ENCODE results near the gene PLXDC1.

Gene PLXDC1

DNA sequence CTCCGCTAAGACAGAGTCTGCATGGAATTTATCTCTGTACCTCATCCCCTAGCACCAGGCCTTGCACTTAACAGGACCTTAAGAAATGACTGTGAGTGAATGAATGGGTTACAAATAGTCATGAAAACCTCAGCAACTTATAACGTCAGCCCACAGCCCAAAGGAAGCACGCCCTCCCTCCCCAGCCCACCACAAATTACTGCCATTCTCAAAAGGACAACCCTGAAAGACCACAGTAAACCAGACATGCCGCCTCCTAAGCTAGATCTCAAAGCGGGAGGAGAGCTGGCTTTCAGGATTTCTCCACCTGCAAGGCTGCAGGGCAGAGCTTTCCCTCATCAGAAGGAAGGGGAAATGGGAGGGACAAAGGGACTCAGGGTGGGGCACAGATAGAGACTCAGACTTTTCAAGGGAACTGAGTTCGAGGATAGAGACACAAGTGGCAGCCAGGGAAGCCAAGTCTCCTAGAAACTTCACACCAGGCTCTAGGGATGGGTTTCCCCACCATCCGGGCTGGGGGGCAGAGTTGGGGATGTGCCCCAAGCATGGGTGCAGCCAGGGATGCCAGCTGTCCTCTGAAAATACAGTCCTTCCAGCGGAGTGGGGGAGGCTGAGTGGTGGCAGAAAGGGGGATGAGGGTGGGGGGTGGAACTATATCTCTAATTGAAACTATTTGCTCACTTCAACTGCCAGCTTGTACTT lies 56.7 kb downstream of the PLXDC1 start:
- DNase-seq, result peak; percentile 17

DNA sequence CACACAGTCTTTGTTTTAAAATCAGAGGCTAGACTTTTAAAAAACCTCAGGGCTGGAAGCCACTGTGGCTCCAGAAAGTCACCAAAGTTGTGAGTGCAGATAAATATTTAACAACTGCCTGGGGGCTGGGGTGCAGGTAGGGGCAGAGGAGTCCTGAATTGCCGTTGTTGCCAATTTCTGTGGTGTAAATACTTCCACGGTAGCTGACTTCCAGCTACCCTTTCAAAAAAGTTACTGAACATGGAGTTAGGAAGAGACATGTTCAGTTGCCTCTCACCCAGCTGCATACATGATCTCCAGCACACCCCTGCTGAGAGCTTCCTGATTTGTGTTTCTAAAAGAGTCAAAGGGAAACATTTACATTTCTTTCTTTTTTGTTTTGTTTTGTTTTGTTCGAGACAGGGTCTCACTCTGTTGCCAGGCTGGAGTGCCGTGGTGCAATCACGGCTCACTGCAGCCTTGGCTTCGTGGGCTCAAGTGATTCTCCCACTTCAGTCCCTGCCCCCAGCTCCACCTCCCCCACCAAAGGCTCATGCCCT lies 58.7 kb downstream of the PLXDC1 start:
- no peak for DNase-seq

DNA sequence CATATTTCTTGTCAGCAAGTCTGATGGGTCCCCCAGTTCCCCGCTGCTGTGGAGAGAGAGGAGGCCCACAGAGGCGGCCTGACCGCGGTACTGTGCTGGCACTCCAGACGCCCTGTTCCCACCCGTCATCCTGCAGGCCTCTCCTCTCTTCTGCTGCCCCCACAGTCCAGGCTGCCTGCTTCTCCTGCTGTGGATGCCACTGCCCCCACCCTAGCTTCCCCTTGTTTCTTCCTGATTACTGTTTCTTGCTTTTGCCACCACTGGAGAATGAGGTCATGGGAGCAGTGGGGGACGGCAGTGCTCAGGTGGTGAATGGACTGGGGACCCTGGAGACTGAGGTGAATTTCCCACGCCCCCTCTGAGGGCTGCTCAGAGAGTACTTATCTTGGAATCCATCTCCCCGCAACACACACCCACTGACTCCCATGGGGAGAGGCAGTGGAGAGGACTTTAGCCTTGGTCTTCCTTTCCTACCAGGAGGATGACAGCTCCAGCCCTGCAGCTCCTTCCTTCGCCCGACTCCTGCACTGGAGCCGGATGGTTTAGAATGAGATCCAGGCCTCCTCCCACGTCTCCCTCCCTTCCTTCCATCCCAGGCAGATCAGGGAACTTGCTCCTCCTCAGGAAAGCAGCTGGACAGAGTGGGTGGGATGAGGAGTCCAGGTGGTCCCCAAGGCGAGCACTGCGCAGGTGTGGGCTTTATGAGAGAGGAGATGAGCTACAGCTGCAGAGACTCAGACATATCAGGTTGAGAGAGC lies 60.4 kb downstream of the PLXDC1 start:
- no peak for DNase-seq

DNA sequence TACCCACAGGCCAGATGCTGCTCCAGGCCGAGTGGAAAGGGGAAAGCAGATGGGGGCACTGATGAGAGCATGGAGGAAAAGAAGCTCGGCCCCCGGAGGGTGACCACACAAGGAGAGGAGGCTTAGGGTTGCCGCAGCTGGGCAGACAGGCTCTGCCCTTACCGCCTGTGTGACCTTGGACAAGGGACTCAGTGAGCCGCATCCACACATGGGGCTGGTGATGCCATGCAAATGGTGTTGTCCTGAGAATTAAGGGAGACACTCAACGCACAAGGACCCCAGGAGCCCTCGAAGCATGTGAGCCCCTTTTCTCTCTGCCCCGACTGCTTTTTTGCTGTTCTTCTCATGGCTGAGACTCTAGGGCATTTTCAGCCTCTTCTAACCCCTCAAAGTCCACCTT lies 61.0 kb downstream of the PLXDC1 start:
- no peak for DNase-seq

DNA sequence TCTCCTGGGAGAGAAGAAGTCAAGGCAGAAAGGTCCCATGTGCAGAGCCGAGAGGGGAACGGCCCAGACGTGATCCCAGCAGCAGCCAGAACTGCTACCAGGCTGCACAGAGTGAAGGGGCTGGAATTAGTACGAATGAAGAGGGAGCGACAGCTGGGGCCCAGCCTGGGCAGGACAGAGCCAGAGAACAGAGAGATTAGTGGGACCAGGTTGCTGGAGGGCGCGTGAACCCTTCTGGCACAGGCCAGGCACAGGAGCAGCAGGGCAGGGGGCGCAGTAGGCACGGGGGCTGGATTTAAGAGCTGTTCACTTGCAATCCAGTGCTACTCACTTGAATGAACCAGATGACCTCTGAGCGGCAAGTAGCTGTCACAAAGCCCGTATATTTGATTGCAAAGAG lies 66.9 kb downstream of the PLXDC1 start:
- no peak for DNase-seq

DNA sequence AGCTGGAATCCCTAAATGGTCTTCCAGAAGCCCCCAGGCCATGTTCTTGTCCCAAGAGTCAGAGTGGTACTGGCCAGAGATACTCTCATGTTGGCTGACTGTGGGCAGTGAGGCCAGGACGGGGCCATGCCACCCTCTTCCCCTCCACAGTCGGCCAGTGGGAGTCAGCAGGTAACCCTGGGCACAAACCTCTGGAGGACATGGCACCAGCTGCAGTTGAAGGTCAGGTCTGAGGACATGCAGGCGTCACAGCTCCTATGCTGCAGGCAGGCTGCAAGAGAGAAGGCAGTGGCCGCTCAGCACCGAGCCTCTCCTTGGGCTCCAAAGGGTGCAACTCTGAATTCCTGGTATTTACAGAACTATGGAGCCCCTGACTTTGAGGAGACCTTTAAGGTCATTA lies 68.2 kb downstream of the PLXDC1 start:
- DNase-seq, result no peak

DNA sequence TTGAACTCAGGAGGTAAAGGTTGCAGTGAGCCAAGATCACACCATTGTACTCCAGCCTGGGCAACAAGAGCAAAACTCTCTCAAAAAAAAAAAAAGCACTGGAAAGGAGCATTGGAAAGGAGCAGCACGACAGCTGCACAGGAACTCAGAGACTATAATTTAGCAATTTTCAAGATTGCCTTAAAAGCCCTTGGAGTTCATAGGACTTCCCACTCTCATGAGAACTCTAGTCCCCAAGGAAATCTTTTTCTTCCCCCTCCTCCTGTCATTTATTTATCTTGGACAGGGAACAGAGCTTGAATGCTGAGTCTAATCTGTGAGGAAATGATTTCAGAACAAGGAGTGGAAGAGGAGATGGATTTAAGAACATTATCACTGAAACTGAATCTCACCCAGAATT lies 69.0 kb downstream of the PLXDC1 start:
- no peak for DNase-seq

DNA sequence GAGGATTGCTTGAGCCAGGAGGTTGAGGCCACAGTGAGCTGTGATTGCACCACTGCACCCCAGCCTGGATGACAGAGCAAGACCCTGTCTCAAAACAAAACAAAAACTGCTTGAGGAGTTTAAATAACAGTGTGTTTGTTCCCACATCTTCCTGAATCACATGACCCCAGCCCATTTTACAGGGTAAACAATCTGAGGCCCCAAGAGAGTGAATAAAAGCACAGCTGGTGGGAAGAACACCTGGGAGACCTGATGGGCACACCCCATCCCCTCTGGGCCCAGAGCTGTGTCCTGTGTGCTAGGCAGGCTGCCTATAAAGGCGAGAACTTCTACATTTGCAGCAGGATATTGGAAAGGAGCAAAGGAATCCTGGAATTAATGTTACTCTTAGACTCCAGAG lies 69.6 kb downstream of the PLXDC1 start:
- DNase-seq, result no peak

DNA sequence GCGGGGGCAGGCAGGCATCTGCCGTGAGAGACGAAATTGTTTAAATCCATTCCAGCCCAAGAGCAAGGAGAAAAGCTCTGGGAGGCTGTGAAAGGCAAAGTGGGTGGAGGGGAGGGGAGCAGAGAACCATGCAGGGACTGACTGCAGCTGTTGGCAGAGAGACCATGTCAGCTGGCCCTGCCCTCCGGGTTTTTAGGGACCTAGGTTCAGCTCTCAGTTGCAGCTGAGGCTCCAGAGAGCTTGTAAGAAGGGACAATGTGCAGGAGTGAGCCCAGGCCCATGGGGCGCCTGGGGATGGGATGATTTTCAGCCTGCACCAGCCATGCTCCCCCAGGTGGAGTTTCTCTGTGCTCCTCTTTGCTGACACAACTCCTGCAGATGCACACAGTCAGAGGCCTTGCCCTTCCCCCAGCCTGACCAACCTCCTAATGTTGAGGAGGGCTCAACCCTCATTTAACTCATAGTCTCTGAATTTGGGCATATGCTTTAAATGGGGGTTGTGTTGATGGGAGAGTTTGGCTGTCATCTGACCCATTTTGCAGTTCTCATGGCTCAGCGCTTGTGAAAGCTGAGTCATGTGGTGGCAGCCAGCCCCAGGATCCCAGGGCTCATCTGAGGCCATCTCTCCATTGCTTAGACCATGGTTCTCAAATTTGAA lies 70.9 kb downstream of the PLXDC1 start:
- no peak for DNase-seq

DNA sequence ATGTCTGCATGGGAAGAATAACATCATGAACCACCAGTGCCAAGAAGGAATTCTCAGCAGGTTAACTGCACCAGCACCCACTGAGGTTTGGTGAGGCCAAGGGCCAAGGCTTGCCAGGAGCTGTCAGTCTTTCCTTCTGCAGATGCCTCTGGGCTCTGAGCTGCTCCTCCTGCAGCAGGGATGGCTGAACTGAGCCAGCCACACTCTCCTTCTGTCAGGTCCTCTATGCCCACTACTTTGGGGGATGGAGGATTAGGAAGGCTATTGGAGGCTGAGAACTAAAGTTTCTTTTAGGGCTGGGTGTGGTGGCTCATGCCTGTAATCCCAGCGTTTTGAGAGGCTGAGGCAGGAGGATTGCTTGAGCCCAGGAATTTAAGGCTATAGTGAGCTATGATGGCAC lies 71.6 kb downstream of the PLXDC1 start:
- no peak for DNase-seq

DNA sequence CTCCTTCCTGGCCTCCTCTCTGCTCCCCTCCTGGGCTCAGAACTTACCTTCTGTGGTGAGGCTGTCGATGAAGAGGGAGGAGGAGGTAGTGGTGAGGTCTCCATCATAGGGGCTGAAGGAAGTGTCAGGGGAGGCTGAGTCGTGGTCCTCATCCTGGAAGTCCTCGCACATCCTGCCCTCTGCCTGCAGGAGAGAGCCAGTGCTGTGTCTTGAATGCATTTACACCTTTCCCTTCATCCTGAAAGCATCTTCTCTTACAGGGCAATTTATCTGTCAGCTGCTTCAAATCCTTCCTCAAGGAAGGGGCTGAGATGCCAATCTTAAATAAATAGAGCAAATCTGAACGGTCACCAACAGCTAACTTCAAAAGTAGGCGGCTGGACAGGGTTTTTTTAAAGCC lies 73.6 kb downstream of the PLXDC1 start:
- DNase-seq, result no peak

DNA sequence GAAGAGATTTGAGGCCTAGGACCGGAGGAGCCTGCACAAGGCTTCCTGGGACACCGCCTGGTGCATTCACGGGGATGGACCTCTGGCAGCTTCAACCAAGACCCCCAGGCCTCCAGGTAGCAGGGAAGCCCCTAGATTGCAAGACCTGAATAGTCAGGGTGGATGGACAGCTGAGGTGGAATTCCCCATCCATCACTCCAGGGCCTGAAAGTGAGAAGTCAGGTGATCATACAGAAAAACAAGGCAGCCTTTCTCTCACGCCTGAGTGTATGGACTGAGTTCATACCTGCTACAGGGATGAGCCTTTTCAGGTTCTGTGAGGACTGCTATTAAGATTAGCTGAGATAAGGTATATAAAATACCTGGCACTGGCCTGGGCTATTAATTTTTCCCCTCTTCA lies 74.2 kb downstream of the PLXDC1 start:
- no peak for DNase-seq

DNA sequence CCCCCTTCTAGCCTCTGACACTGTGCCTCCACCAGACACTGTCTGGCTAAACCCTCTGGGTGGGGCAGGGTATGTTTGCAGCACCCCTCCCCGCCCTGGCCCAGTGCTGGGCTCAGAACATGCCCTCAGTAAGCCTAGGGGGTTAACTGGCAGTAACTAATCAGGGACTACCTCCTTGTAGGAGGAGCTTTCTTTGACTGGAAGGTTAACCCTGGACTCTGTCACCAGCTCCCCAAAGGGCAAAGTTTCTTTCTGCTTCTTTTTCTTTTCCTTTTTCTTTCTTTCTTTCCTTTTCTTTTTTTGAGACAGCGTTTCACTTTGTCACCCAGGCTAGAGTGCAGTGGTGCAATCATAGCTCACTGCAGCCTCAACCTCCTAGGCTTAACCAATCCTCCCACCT lies 76.8 kb downstream of the PLXDC1 start:
- peak; percentile 13 for DNase-seq

DNA sequence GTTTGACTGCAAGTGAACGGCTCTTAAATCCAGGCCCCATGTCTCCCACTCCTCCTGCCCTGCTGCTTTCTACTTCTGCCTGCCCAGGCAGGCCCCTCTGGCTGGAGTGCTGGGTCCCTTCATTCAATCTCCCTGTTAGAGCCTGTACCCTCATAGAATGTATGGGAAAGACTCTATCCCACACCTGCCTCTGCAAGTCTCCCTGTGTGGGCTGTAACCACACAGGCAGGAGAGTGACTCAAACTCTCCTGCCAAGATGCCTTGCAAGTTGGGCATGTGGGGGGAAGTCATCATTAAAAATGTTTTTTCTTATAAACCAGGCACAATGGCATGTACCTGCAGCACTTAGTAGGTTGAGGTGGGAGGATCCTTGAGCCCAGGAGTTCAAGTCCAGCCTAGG lies 77.5 kb downstream of the PLXDC1 start:
- DNase-seq, result no peak

DNA sequence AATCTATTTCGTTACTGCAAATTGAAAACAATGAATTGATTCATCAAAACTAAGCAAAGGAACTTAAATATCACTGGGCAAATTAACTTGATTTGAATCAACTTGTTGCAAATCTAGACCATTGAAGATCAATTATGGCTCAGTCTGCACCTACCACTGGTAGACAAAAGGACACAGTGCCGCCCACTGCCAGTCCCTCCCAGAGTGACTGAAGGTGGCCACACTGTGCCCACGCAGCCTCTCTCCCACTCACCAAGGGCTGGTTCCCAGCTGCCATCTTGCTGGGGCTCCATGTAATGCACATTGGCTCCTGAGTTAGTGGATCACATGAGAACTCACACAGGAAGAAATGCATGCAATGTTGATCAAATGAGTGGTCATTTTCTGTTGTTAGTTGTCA lies 78.1 kb downstream of the PLXDC1 start:
- DNase-seq, result no peak

DNA sequence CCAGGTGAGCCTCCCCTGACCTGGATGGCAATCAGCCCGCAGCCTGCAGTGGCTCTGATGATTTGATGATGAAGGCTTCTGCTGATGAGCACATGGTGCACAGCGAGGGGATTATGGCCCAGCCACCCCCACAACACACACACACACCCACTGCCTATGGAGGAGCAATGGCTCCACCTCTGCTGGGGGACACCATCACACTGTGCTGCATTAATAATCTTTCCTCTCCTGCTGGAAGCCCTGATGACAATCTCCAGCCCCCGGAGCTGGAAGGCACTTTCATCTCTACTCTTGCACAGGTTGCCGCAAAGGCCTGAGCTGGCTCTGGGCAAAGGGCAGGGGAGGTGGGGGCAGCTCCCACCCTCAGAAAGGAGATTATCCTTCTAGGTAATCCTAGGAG lies 79.9 kb downstream of the PLXDC1 start:
- DNase-seq, result no peak

DNA sequence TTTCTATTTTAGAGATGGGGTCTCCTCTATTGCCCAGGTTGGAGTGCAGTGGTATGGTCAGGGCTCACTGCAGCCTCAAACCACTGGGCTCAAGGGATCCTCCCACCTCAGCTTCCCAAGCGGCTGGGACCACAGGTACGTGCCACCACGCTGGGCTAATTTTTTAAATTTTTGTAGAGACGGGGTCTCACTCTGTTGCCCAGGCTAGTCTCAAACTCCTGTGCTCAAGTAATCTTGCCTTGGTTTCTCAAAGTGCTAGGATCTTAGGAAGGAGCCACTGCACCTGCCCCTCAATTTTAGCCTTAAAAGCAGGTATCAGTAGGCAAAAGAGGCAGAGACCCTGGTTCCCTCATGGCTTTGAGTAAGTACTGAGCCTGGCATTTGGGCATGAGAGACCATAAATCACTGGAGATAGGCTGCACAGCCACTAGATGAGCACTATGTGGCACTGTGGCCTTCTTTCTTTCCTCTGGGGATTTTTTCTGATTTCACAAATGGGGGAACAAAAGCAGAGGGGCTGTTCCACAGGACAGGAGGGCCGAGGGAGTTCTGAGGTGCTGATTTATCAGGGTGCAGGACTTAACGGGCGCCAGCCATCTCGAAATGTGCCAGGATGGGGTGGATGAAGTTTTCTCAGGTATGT lies 82.2 kb downstream of the PLXDC1 start:
- DNase-seq, result peak; percentile 78

DNA sequence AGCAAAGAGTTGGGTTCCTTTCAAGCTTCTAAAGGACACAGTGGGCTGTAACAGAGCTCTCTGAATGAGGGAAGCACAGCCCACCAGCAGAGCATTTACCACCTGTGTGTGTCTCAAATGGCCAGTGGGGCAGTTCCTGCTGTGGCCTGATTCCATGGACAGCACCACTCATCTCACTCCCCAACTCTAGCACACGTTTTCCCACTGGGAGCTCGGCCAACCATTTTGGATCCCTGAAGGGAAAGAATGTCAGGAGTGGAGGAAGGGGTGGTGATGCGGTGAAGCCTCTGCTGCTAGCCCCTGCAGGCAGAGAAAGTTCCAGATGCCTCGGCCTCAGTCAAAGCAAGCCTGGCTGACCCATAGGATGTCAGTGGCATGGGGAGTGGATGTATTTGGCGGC lies 86.6 kb downstream of the PLXDC1 start:
- no peak for DNase-seq

DNA sequence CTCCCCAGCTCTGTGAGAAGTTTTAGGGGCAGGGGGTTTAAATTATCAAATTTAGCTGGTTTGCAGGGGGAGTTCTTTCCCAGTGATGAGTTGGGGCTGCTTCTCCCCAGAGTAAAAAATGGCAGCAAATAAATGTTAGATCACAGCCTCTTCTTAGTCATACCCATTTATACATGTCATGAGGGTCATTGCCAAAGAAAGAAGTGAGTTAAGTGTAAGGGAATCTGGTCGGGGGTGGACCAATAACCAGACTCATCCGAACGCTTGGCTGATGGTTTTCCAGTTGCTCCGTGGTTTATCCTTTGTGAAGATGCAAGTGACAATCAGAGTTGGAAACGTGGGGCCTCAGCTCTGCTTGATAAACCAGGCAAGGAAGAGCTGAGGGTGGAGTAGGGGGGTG lies 87.1 kb downstream of the PLXDC1 start:
- DNase-seq, result no peak

DNA sequence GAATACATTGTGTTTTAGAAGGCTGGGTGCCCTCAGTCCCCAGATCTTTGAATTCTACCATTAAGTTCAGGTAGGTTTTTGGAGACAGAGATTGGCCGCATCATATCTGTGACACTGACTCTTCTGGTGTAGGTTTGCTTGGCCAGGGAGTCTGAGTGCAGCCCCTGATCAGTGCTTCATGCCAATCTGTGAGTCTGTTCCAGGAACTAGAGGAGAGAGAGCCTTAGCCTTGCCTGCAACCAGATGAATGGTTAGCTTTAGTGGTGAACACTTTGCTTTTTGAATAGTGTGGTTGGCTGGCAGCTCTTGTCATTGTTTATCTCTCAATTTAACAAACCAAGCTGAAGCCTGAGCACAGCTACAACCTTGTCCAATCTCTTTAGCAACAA lies 87.8 kb downstream of the PLXDC1 start:
- no peak for DNase-seq

DNA sequence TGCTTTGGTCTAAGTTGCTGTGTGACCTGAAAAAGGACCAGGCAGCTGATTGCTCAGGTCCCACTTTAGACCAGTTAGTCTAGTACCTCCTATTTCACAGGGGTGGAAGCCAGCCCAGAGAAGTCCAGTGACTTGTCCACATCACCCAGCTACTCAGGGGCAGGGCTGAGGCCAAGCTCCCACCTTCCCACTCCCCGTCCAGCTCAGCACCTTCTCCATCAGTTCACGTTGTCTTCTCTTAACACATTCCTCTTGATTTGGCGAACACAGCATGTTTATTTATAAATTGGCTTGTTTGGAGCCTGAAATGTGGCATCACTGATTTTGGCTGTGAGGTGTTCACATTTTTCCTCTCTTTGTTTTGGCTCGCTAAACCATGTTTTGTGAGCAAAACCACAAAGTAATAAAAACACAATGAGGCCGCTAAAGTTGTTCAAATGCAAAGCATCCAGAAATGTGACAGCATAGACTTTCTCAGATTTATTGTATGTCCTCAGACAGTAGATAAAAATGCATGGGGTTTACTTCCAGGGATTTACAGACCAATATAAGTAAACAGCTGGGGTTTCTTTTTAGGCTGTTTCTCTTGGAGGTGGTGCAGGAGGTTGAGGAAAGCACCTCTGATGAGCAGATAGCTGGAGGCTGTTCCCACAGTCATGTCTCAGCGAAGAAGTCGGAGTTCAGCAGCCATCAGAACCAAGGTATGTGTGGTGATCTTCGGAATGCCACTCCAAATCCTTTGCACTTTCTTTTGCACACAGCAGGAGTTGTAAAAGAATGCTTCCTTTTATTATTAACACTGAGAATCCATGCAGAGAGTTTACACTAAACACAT lies 88.4 kb downstream of the PLXDC1 start:
- DNase-seq, result no peak

DNA sequence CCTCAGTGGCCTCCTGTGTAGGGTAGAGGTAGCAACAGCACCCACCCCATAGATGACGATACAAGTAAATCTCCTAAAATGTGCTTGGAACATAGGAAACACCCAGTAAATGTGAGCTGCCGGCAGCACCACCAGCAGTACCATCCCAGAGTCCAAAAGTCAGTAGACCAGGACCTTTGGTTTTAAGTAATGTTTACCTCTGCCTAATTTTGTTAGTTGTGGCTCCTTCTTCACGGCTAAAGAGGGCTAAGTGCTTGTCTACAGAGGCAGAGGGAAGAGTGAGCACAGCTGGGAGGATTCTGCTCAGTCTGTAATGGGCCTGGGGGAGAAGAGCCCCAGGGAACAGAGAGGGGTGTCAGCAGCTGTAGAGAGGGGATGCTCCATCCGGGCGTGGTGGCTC lies 92.9 kb downstream of the PLXDC1 start:
- DNase-seq, result no peak
